ENCODE measurements around the gene ANKRD42.

The ANKRD42 gene

GRCh38 chr11:83252941-83253340 is 59.4 kb downstream of the ANKRD42 start (continued):
- no peak for TF ChIP-seq ZNF560 (tag by site-specific recombination; IDR thresholded peaks at IDR 0.05; ENCODE audit: borderline replicate concordance)
- TF ChIP-seq ATF2 (tag by site-specific recombination; IDR thresholded peaks at IDR 0.05; ENCODE audit: low read depth): no peak

DNA sequence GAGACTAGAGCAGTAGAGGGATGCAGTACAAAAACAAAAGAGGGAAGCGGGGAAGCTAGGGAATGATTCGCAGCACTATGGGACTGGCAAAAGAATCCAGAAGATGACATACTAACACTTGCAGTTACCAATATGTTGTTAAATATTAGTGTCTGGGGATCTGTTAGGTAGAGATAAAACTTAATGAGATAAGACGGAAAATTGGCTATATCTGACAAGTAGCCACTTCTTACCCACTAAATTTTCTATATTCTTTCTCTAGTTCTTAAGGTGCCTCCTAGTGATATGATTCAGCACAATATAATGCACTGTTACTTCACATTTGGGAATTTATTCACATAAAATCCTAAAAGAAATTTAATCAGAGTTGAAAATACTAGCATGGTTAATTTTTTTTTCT is 61.9 kb downstream of the ANKRD42 start:
- peaks cover 0 to 30% of the 10 kb centered on the region in 2 experiments; a peak in 1 of 3 replicates for H3K36me3 ChIP-seq (ENCODE audit: control insufficient read depth in 2 of 2, insufficient read depth in 1 of 2, low read length in 2 of 2)
- H3K4me3 ChIP-seq (ENCODE audit: low read depth, low read length): no peak overlapping the region
- no peak overlapping the region for H3K27ac ChIP-seq (ENCODE audit: extremely low read depth, low read depth, low read length)
- ChIA-PET POLR2A (interaction anchor here (0.6 kb wide), 1 partner anchor 141 kb away, joined by 3 read pairs; no protein-coding TSS in a partner anchor), CTCF (no interaction called here)
- TF ChIP-seq ATF2 (tag by site-specific recombination; IDR thresholded peaks at IDR 0.05; ENCODE audit: low read depth) (no peak), ZFP3 (tag by site-specific recombination; IDR thresholded peaks at IDR 0.05; ENCODE audit: low read depth) (no peak), ZNF292 (tag by site-specific recombination; IDR thresholded peaks at IDR 0.05; ENCODE audit: borderline replicate concordance, low read depth) (no peak), ZNF311 (tag by site-specific recombination; IDR thresholded peaks at IDR 0.05; ENCODE audit: borderline replicate concordance) (no peak), YY2 (tag by site-specific recombination; IDR thresholded peaks at IDR 0.05) (no peak), PRDM6 (tag by site-specific recombination; IDR thresholded peaks at IDR 0.05) (no peak), ZNF10 (tag by site-specific recombination; IDR thresholded peaks at IDR 0.05) (no peak)
- TF ChIP-seq, protein P1, sequence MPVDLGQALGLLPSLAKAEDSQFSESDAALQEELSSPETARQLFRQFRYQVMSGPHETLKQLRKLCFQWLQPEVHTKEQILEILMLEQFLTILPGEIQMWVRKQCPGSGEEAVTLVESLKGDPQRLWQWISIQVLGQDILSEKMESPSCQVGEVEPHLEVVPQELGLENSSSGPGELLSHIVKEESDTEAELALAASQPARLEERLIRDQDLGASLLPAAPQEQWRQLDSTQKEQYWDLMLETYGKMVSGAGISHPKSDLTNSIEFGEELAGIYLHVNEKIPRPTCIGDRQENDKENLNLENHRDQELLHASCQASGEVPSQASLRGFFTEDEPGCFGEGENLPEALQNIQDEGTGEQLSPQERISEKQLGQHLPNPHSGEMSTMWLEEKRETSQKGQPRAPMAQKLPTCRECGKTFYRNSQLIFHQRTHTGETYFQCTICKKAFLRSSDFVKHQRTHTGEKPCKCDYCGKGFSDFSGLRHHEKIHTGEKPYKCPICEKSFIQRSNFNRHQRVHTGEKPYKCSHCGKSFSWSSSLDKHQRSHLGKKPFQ (tag by site-specific recombination; IDR thresholded peaks at IDR 0.05): no peak
- no peaks in the 10 kb centered on the region for H3K9me3 ChIP-seq (ENCODE audit: control insufficient read depth, insufficient read depth, low read depth, low read length)
- H3K4me1 ChIP-seq (ENCODE audit: control insufficient read depth, insufficient read depth, low read length): no peaks in the 10 kb centered on the region

DNA sequence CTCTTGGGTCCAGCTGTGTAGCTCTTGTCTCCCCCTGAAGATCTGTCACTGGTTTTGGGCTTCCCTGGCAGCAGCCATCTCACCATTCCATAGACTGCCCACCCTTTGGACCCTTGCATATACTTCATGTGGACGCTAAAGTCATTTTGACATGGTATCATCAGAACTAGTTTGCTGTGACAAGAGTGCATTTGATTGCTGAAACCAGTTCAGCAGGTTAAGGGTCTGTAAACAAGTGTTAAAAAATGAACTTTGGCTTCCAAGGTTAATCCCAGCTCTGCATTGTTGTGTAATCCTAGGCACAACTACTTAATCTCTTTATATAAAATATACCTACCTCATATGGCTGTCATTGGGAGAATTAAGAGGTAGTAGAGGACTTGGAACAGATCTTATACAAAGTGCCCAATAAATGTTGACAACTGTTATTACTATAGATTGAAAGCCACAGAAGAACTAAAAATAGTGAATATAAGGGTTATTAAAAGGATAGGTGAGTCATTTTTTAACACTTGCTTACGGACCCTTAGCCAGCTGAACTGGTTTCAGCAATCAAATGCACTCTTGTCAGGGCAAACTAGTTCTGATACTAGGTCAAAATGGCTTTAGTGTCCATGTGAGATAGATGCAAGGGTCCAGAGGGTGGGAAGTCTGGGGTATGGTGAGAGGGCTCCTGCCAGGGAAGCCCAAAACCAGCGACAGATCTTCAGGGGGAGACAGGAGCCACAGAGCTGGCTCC is 63.3 kb downstream of the ANKRD42 start:
- no peaks in the 10 kb centered on the region for H3K4me1 ChIP-seq (ENCODE audit: control insufficient read depth, insufficient read depth, low read length)
- H3K9me3 ChIP-seq (ENCODE audit: control insufficient read depth, insufficient read depth, low read depth, low read length): no peaks in the 10 kb centered on the region
- no peak overlapping the region for H3K4me3 ChIP-seq (ENCODE audit: low read depth, low read length)
- H3K36me3 ChIP-seq (ENCODE audit: control insufficient read depth in 2 of 2, insufficient read depth in 1 of 2, low read length in 2 of 2): peaks cover 0 to 36% of the 10 kb centered on the region in 2 experiments; a peak in 1 of 3 replicates
- CTCF ChIA-PET: interaction anchor here (0.5 to 1.1 kb wide), 3 partner anchors 372 to 563 kb away, joined by 3 read pairs; no protein-coding TSS in a partner anchor
- TF ChIP-seq ZNF544 (tag by site-specific recombination; IDR thresholded peaks at IDR 0.05) (no peak), ZNF202 (tag by site-specific recombination; IDR thresholded peaks at IDR 0.05; ENCODE audit: borderline replicate concordance) (no peak), IKZF3 (tag by site-specific recombination; IDR thresholded peaks at IDR 0.05) (no peak), ZNF404 (tag by site-specific recombination; IDR thresholded peaks at IDR 0.05) (no peak), ZNF433 (tag by site-specific recombination; IDR thresholded peaks at IDR 0.05; ENCODE audit: low read depth) (no peak), ZBTB17 (tag by site-specific recombination; IDR thresholded peaks at IDR 0.05) (no peak), ZBTB26 (tag by site-specific recombination; optimal IDR thresholded peaks at IDR 0.05) (no peak), ZNF311 (tag by site-specific recombination; IDR thresholded peaks at IDR 0.05; ENCODE audit: borderline replicate concordance) (no peak)
- POLR2A ChIA-PET: no interaction called here
- no peak overlapping the region for H3K27ac ChIP-seq (ENCODE audit: extremely low read depth, low read depth, low read length)
